ENCODE results near the gene RAB3A. TPM values are rescaled to one million over a fixed set of nuclear protein-coding genes. Genes with fewer than 3 reads are reported as not detected.

RAB3A gene
- total RNA-seq, 1 experiment from 2014 or later, result 6.7 TPM

GRCh38 chr19:18245297-18245696 is 41.5 kb upstream of the RAB3A start:
- H2AFZ ChIP-seq (ENCODE audit: low read length), result no peak overlapping the region
- ChIA-PET CTCF (no interaction called here), POLR2A (ENCODE audit: unreplicated experiment) (interaction anchor here (0.6 to 0.7 kb wide), 2 partner anchors 35 to 37 kb away, joined by 5 to 7 read pairs; no protein-coding TSS in a partner anchor)
- no TSS peak for BruUV-seq (replicated peaks)
- H3K9me2 ChIP-seq (replicated peaks; ENCODE audit: low read length), result no peaks in the 10 kb centered on the region
- no peak overlapping the region for H3K9ac ChIP-seq (ENCODE audit: low read length)
- no peak overlapping the region for H3K4me2 ChIP-seq (ENCODE audit: low read length)
- no peak for ATAC-seq
- no peak overlapping the region for H3K4me3 ChIP-seq (ENCODE audit: low read length)
- no peak for TF ChIP-seq CTCF (conservative IDR thresholded peaks at IDR 0.05; ENCODE audit: low read depth, low read length)
- TF ChIP-seq EZH2phosphoT487 (IDR thresholded peaks at IDR 0.05; ENCODE audit: borderline replicate concordance, low read length), result no peak
- no peak for TF ChIP-seq EZH2 (IDR thresholded peaks at IDR 0.05; ENCODE audit: low read length, unreplicated experiment)
- no peak for DNase-seq
- no peaks in the 10 kb centered on the region for H3K79me2 ChIP-seq (ENCODE audit: low read length)
- no peaks in the 10 kb centered on the region for H3F3A ChIP-seq (ENCODE audit: low read length, unreplicated experiment)
- H3K36me3 ChIP-seq (ENCODE audit: low read depth, low read length), result no peaks in the 10 kb centered on the region
- no peak overlapping the region for H3K27ac ChIP-seq (ENCODE audit: low read length)
- no peaks in the 10 kb centered on the region for H3K27me3 ChIP-seq (ENCODE audit: low read length)
- H3K4me1 ChIP-seq (ENCODE audit: insufficient read depth, low read length), result no peaks in the 10 kb centered on the region
- H4K20me1 ChIP-seq (ENCODE audit: low read length), result no peaks in the 10 kb centered on the region
- no peaks in the 10 kb centered on the region for H3K9me3 ChIP-seq (ENCODE audit: low read length)
- intact Hi-C loops (cut with micrococcal nuclease), result no loop called here

- Histone ChIP-seq H3K4me2 (ENCODE audit: low read length) (no peak overlapping the region), H3K9me3 (ENCODE audit: low read length) (no peaks in the 10 kb centered on the region), H3K27ac (ENCODE audit: low read length) (no peak overlapping the region), H3K79me2 (ENCODE audit: low read length) (no peaks in the 10 kb centered on the region), H4K20me1 (ENCODE audit: low read length) (no peaks in the 10 kb centered on the region), H3K9me2 (replicated peaks; ENCODE audit: low read length) (no peaks in the 10 kb centered on the region), H3K4me3 (ENCODE audit: low read length) (no peak overlapping the region), H2AFZ (ENCODE audit: low read length) (no peak overlapping the region), H3K27me3 (ENCODE audit: low read length) (no peaks in the 10 kb centered on the region), H3F3A (ENCODE audit: low read length, unreplicated experiment) (no peaks in the 10 kb centered on the region), H3K4me1 (ENCODE audit: insufficient read depth, low read length) (no peaks in the 10 kb centered on the region), H3K9ac (ENCODE audit: low read length) (no peak overlapping the region), H3K36me3 (ENCODE audit: low read depth, low read length) (no peaks in the 10 kb centered on the region)
- no TSS peak for BruUV-seq (replicated peaks)
- CTCF ChIA-PET, result interaction anchor here (0.6 kb wide), 1 partner anchor 11 kb away, joined by 3 read pairs; no protein-coding TSS in a partner anchor
- no peak for TF ChIP-seq CTCF (conservative IDR thresholded peaks at IDR 0.05; ENCODE audit: low read depth, low read length)
- no peak for ATAC-seq
- POLR2A ChIA-PET (ENCODE audit: unreplicated experiment), result no interaction called here
- intact Hi-C loops (cut with micrococcal nuclease), result no loop called here
- no peak for DNase-seq
Measured at GRCh38 chr19:18239303-18239702, 35.5 kb upstream of the RAB3A start.

- ATAC-seq (no peak), DNase-seq (no peak)
- H3K79me2 ChIP-seq (ENCODE audit: low read length), result no peaks in the 10 kb centered on the region
- no peaks in the 10 kb centered on the region for H3K4me1 ChIP-seq (ENCODE audit: insufficient read depth, low read length)
- H2AFZ ChIP-seq (ENCODE audit: low read length), result no peak overlapping the region
- H3F3A ChIP-seq (ENCODE audit: low read length, unreplicated experiment), result no peaks in the 10 kb centered on the region
- H3K9ac ChIP-seq (ENCODE audit: low read length), result no peak overlapping the region
- H3K4me3 ChIP-seq (ENCODE audit: low read length), result no peak overlapping the region
- H3K4me2 ChIP-seq (ENCODE audit: low read length), result no peak overlapping the region
- CTCF ChIA-PET, result no interaction called here
- no peak overlapping the region for H3K27ac ChIP-seq (ENCODE audit: low read length)
- POLR2A ChIA-PET (ENCODE audit: unreplicated experiment), result no interaction called here
- intact Hi-C loops (cut with micrococcal nuclease), result no loop called here
- no peaks in the 10 kb centered on the region for H3K36me3 ChIP-seq (ENCODE audit: low read depth, low read length)
- BruUV-seq (replicated peaks), result no TSS peak
- TF ChIP-seq EZH2phosphoT487 (IDR thresholded peaks at IDR 0.05; ENCODE audit: borderline replicate concordance, low read length), result no peak
- TF ChIP-seq EZH2 (IDR thresholded peaks at IDR 0.05; ENCODE audit: low read length, unreplicated experiment), result no peak
- no peak for TF ChIP-seq CTCF (conservative IDR thresholded peaks at IDR 0.05; ENCODE audit: low read depth, low read length)
- H4K20me1 ChIP-seq (ENCODE audit: low read length), result no peaks in the 10 kb centered on the region
- no peaks in the 10 kb centered on the region for H3K9me3 ChIP-seq (ENCODE audit: low read length)
- no peaks in the 10 kb centered on the region for H3K9me2 ChIP-seq (replicated peaks; ENCODE audit: low read length)
- H3K27me3 ChIP-seq (ENCODE audit: low read length), result no peaks in the 10 kb centered on the region
Measured at GRCh38 chr19:18234194-18234593, 30.4 kb upstream of the RAB3A start.
